Endodermal cell (in vitro differentiated cells): ENCODE data around the gene NOP14. TPM values are rescaled to one million over a fixed set of nuclear protein-coding genes. Genes with fewer than 3 reads are reported as not detected.
A peak's percentile ranks its signal among the peaks of the same experiment; 100 is the strongest.

Source experiments
- DNase-seq: peaks from one replicate; pipeline ENCODE4 v3.0.0-alpha.2; 2017
- H3K27ac ChIP-seq: 2 replicates; pipeline ENCODE4 v1.5.1; 2013; ENCODE audit warnings: mild to moderate bottlenecking, low read depth, low read length, moderate library complexity
- H3K27me3 ChIP-seq: 2 replicates; pipeline ENCODE4 v1.6.1; 2013; ENCODE audit warnings: mild to moderate bottlenecking, low read length, moderate library complexity; ENCODE audit not compliant: insufficient read depth, control insufficient read depth, poor library complexity, severe bottlenecking
- H3K36me3 ChIP-seq: 2 replicates; pipeline ENCODE4 v1.7.0; 2013; ENCODE audit warnings: mild to moderate bottlenecking, low read length, moderate library complexity; ENCODE audit not compliant: control insufficient read depth, insufficient read depth
- H3K4me1 ChIP-seq: one replicate; pipeline ENCODE4 v1.7.0; 2013; ENCODE audit warnings: low read length; ENCODE audit not compliant: control insufficient read depth, insufficient read depth
- H3K4me3 ChIP-seq: 2 replicates; pipeline ENCODE4 v1.5.1; 2013; ENCODE audit warnings: mild to moderate bottlenecking, low read length, moderate library complexity
- H3K9ac ChIP-seq: 2 replicates; pipeline ENCODE4 v1.6.1; 2013; ENCODE audit warnings: mild to moderate bottlenecking, low read length, moderate library complexity; ENCODE audit not compliant: poor library complexity, severe bottlenecking; ENCODE audit errors: extremely low read depth
- H3K9me3 ChIP-seq: 2 replicates; pipeline ENCODE4 v1.6.1; 2013; ENCODE audit warnings: mild to moderate bottlenecking, low read length, moderate library complexity; ENCODE audit not compliant: control insufficient read depth
- H3K27ac Mint-ChIP-seq: 2 replicates; pipeline ENCODE4 v1.8.0; 2020; ENCODE audit warnings: mixed read lengths
- H3K27me3 Mint-ChIP-seq: 2 replicates; pipeline ENCODE4 v1.8.0; 2021; ENCODE audit warnings: mild to moderate bottlenecking, mixed read lengths; ENCODE audit not compliant: insufficient read depth
- H3K36me3 Mint-ChIP-seq: 2 replicates; pipeline ENCODE4 v1.8.0; 2020; ENCODE audit warnings: low read depth, mixed read lengths
- H3K4me1 Mint-ChIP-seq: 2 replicates; pipeline ENCODE4 v1.8.0; 2020; ENCODE audit warnings: mixed read lengths
- H3K4me3 Mint-ChIP-seq: 2 replicates; pipeline ENCODE4 v1.8.0; 2020; ENCODE audit warnings: mild to moderate bottlenecking, moderate library complexity, mixed read lengths
- H3K9me3 Mint-ChIP-seq: 2 replicates; pipeline ENCODE4 v1.8.0; 2020; ENCODE audit warnings: mild to moderate bottlenecking, mixed read lengths
- CTCF ChIP-seq: fragments of 200-600 bp; sonication (generic); conservative IDR thresholded peaks from 2 replicates; pipeline ENCODE4 v1.5.0; 2021; ENCODE audit warnings: antibody characterized with exemption, mild to moderate bottlenecking
- WGBS, 2 experiments: methylation state at CpG; one replicate each; pipeline versions ENCODE4 v1.1.5 to v1.1.7; 2013; ENCODE audit warnings: missing lambda C conversion rate in 2 of 2, mixed read lengths in 1 of 2; ENCODE audit not compliant: insufficient coverage in 1 of 2, insufficient read length in 1 of 2; 5-methylcytosine and 5-hydroxymethylcytosine counted together
- long read RNA-seq, 4 experiments: library from polyadenylated mRNA in 2 of 4; library from RNA in 1 of 4; library from capped mRNA in 1 of 4; stranded (forward) in 3 of 4; unstranded in 1 of 4; transcript quantifications; one replicate each; pipeline ENCODE4 v2.0.0, GENCODE V29; 2020 to 2021; ENCODE audit warnings: inconsistent platforms in 1 of 4
- polyA plus RNA-seq, 2 experiments: library from polyadenylated mRNA; stranded (reverse); fragments of 50-300 nt; gene quantifications; one replicate each; pipeline ENCODE4 v1.2.3, GENCODE V29; 2013
- total RNA-seq, 2 donors: library from RNA; stranded (reverse); fragmentation: NEBNext Ultra II Directional in 1 of 2; extraction: Animal tissue kit (Norgen Biotek cat#: 25700) in 1 of 2; gene quantifications; 2 replicates in 1 of 2; 3 replicates in 1 of 2; pipeline ENCODE4 v1.2.1, GENCODE V29; 2021

The NOP14 gene
- total RNA-seq, result 10 to 100 TPM; 23.0 to 31.9 TPM
- 20.5 TPM for polyA plus RNA-seq (2013, experiment 1 of 2)
- polyA plus RNA-seq (2013, experiment 2 of 2), result 18.2 TPM
- long read RNA-seq, experiment 1, partial matches to known transcripts, result 8 of 10 reads
- long read RNA-seq, experiment 1, other reads (novel, unspliced or antisense), result 1 of 10 reads
- long read RNA-seq, experiment 2, transcript NOP14-203 (18 exons, 3,538 nt), result major isoform, 7 of 18 reads
- long read RNA-seq, experiment 2, partial matches to known transcripts, result 3 of 18 reads
- long read RNA-seq, experiment 2, other reads (novel, unspliced or antisense), result 6 of 18 reads
- long read RNA-seq, experiment 3, transcript NOP14-203 (18 exons, 3,538 nt), result major isoform, 29 of 58 reads
- long read RNA-seq, experiment 3, partial matches to known transcripts, result 18 of 58 reads
- long read RNA-seq, experiment 3, other reads (novel, unspliced or antisense), result 9 of 58 reads
- long read RNA-seq, experiment 4, partial matches to known transcripts, result 3 of 5 reads
- long read RNA-seq, experiment 4, other reads (novel, unspliced or antisense), result 2 of 5 reads

- DNase-seq, result peak; percentile 99
- Mint-ChIP-seq H3K27ac (peak within 1 kb of the TSS; percentile 98), H3K4me3 (peak within 1 kb of the TSS; percentile 90), H3K27me3 (peaks cover 5% of the 10 kb centered on the region), H3K9me3 (no peaks in the 10 kb centered on the region), H3K36me3 (peaks cover 6% of the 10 kb centered on the region), H3K4me1 (peaks cover 18% of the 10 kb centered on the region)
- Histone ChIP-seq H3K9me3 (no peaks in the 10 kb centered on the region), H3K4me3 (peak within 1 kb of the TSS; percentile 88), H3K4me1 (peaks cover 4% of the 10 kb centered on the region), H3K9ac (peak within 1 kb of the TSS; percentile 82), H3K36me3 (peaks cover 3% of the 10 kb centered on the region), H3K27ac (peak within 1 kb of the TSS; percentile 80), H3K27me3 (no peaks in the 10 kb centered on the region)
- TF ChIP-seq CTCF, result peak; percentile 44
- 0% methylated on average over 24 to 105 of the region's 105 CpGs for WGBS, 2 experiments
Observed at GRCh38 chr4:2963175-2963965, at the start of gene NOP14, which contains the start of gene GRK4. Gene NOP14, minus strand, starts transcription at chr4:2963406. Its CDS starts 87 bp downstream, at chr4:2963319. Gene GRK4, plus strand, starts transcription at chr4:2963571. Its CDS starts 500 bp downstream, at chr4:2964071.

GRCh38 chr4:3011456-3012220 lies 48.4 kb upstream of the NOP14 start:
- WGBS, 2 experiments, result 94% methylated on average over 15 to 17 of the region's 17 CpGs
- H3K9me3 ChIP-seq, result no peaks in the 10 kb centered on the region
- H3K27ac ChIP-seq, result no peak overlapping the region
- Mint-ChIP-seq H3K27ac (no peak overlapping the region), H3K9me3 (no peaks in the 10 kb centered on the region), H3K27me3 (no peaks in the 10 kb centered on the region), H3K4me1 (peaks cover 13% of the 10 kb centered on the region), H3K36me3 (no peaks in the 10 kb centered on the region), H3K4me3 (no peak overlapping the region)
- no peaks in the 10 kb centered on the region for H3K36me3 ChIP-seq
- H3K9ac ChIP-seq, result no peak overlapping the region
- no peaks in the 10 kb centered on the region for H3K27me3 ChIP-seq
- H3K4me3 ChIP-seq, result no peak overlapping the region
- TF ChIP-seq CTCF, result no peak
- H3K4me1 ChIP-seq, result peaks cover 8% of the 10 kb centered on the region
- no peak for DNase-seq

- H3K27ac Mint-ChIP-seq, result no peak overlapping the region
- H3K36me3 Mint-ChIP-seq, result no peaks in the 10 kb centered on the region
- Histone ChIP-seq H3K27me3 (no peaks in the 10 kb centered on the region), H3K9ac (no peak overlapping the region), H3K4me3 (no peak overlapping the region), H3K36me3 (no peaks in the 10 kb centered on the region), H3K27ac (no peak overlapping the region), H3K9me3 (no peaks in the 10 kb centered on the region), H3K4me1 (peaks cover 8% of the 10 kb centered on the region)
- H3K27me3 Mint-ChIP-seq, result no peaks in the 10 kb centered on the region
- no peaks in the 10 kb centered on the region for H3K9me3 Mint-ChIP-seq
- WGBS, 2 experiments, result 97% methylated on average over 5 of the region's 5 CpGs; no CpG with 5 or more reads in 1 of the 2 experiments
- no peak for DNase-seq
- no peak overlapping the region for H3K4me3 Mint-ChIP-seq
- TF ChIP-seq CTCF, result no peak
- peaks cover 13% of the 10 kb centered on the region for H3K4me1 Mint-ChIP-seq
Observed at GRCh38 chr4:3010998-3011397, 47.8 kb upstream of the NOP14 start.
